Fibroblast of pulmonary artery (primary cell): ENCODE results near the gene OR10H4.
"Not testable (repeated sequence)": the region's sequence is repeated elsewhere in the genome, so short reads cannot be mapped to it uniquely, and the experiment has no call there.

Experiments
- DNase-seq: peaks from one replicate; pipeline ENCODE4 v3.0.0-alpha.2; 2010; ENCODE audit warnings: low read depth
- H3K4me3 ChIP-seq: replicated peaks from 2 replicates; pipeline ENCODE4 v1.5.1; 2011; ENCODE audit warnings: low read depth, mild to moderate bottlenecking, control low read depth, low read length, moderate library complexity
- CTCF ChIP-seq: IDR thresholded peaks from 2 replicates; pipeline ENCODE4 v1.5.1; 2011; ENCODE audit warnings: mild to moderate bottlenecking, control low read depth, low read length, inconsistent platforms; ENCODE audit errors: missing control alignments

OR10H4 gene

GRCh38 chr19:15944401-15944800 is 4.4 kb upstream of the OR10H4 start:
- DNase-seq, result no peak
- H3K4me3 ChIP-seq, result no peak overlapping the region
- TF ChIP-seq CTCF, result no peak

- no peak overlapping the region for H3K4me3 ChIP-seq
- no peak for TF ChIP-seq CTCF
- no peak for DNase-seq
Observed at GRCh38 chr19:15945301-15945700, 3.5 kb upstream of the OR10H4 start.

- no peak for TF ChIP-seq CTCF
- DNase-seq, result no peak
- H3K4me3 ChIP-seq, result no peak overlapping the region
Observed at GRCh38 chr19:15954820-15955219, 6.0 kb downstream of the OR10H4 start.

GRCh38 chr19:15962319-15962718 is 13.5 kb downstream of the OR10H4 start:
- TF ChIP-seq CTCF, result no peak
- no peak for DNase-seq
- H3K4me3 ChIP-seq, result no peak overlapping the region

GRCh38 chr19:15964231-15964630 is 15.4 kb downstream of the OR10H4 start:
- no peak for DNase-seq
- TF ChIP-seq CTCF, result no peak
- H3K4me3 ChIP-seq, result no peak overlapping the region

GRCh38 chr19:15971224-15971780 is 22.5 kb downstream of the OR10H4 start:
- no peak overlapping the region for H3K4me3 ChIP-seq
- DNase-seq, result no peak
- no peak for TF ChIP-seq CTCF

GRCh38 chr19:15972043-15972442 is 23.2 kb downstream of the OR10H4 start:
- not testable (repeated sequence) for DNase-seq

More at GRCh38 chr19:15972043-15972442, 23.2 kb downstream of the OR10H4 start:
- H3K4me3 ChIP-seq, result not testable (repeated sequence)
